Astrocyte (in vitro differentiated cells and primary cell): ENCODE measurements around the gene JUP. TPM values are rescaled to one million over a fixed set of nuclear protein-coding genes. Genes with fewer than 3 reads are reported as not detected.

Experiments used
- DNase-seq: peaks from one replicate; pipeline ENCODE4 v3.0.0-alpha.2; 2010; ENCODE audit warnings: low read depth
- FAIRE-seq: peaks from 2 replicates; lab custom pipeline; 2011; peaks lifted over from hg19 to GRCh38; lab: Jason Lieb, UNC
- H2AFZ ChIP-seq: 2 replicates; pipeline ENCODE4 v1.6.0; 2012; ENCODE audit warnings: low read depth, low read length, inconsistent platforms
- H3K27ac ChIP-seq: 2 replicates; pipeline ENCODE4 v1.5.1; 2011; ENCODE audit warnings: low read depth, low read length, inconsistent platforms
- H3K27me3 ChIP-seq: 2 replicates; pipeline ENCODE4 v1.6.0; 2011; ENCODE audit warnings: low read length, inconsistent platforms; ENCODE audit not compliant: insufficient read depth
- H3K36me3 ChIP-seq: 2 replicates; pipeline ENCODE4 v1.5.1; 2011; ENCODE audit warnings: low read length, inconsistent platforms; ENCODE audit not compliant: insufficient read depth
- H3K4me1 ChIP-seq: 2 replicates; pipeline ENCODE4 v1.5.1; 2011; ENCODE audit warnings: low read length, inconsistent platforms; ENCODE audit not compliant: insufficient read depth
- H3K4me2 ChIP-seq: 2 replicates; pipeline ENCODE4 v1.6.0; 2012; ENCODE audit warnings: low read length, inconsistent platforms
- H3K4me3 ChIP-seq: 2 replicates; pipeline ENCODE4 v1.5.1; 2011; ENCODE audit warnings: low read depth, mild to moderate bottlenecking, low read length, inconsistent platforms; ENCODE audit not compliant: insufficient read depth
- H3K79me2 ChIP-seq: 2 replicates; pipeline ENCODE4 v1.6.0; 2012; ENCODE audit warnings: mild to moderate bottlenecking, low read length, inconsistent platforms; ENCODE audit not compliant: insufficient read depth
- H3K9ac ChIP-seq: 2 replicates; pipeline ENCODE4 v1.6.0; 2012; ENCODE audit warnings: mild to moderate bottlenecking, low read length, inconsistent platforms
- H3K9me3 ChIP-seq: 2 replicates; pipeline ENCODE4 v1.5.1; 2012; ENCODE audit warnings: low read depth, mild to moderate bottlenecking, low read length, inconsistent platforms; ENCODE audit not compliant: insufficient read depth
- H4K20me1 ChIP-seq: 2 replicates; pipeline ENCODE4 v1.6.0; 2012; ENCODE audit warnings: low read length, inconsistent platforms; ENCODE audit not compliant: insufficient read depth
- H3K27ac Mint-ChIP-seq: one replicate; pipeline ENCODE4 v1.8.0; 2021; ENCODE audit warnings: mild to moderate bottlenecking, mixed read lengths; ENCODE audit not compliant: unreplicated experiment
- H3K27me3 Mint-ChIP-seq: one replicate; pipeline ENCODE4 v1.8.0; 2021; ENCODE audit warnings: low read depth, mixed read lengths; ENCODE audit not compliant: unreplicated experiment
- H3K36me3 Mint-ChIP-seq: one replicate; pipeline ENCODE4 v1.8.0; 2021; ENCODE audit warnings: low read depth, mixed read lengths; ENCODE audit not compliant: unreplicated experiment
- H3K4me1 Mint-ChIP-seq: one replicate; pipeline ENCODE4 v1.8.0; 2021; ENCODE audit warnings: low read depth, mixed read lengths; ENCODE audit not compliant: unreplicated experiment
- H3K4me3 Mint-ChIP-seq: one replicate; pipeline ENCODE4 v1.8.0; 2021; ENCODE audit warnings: mild to moderate bottlenecking, moderate library complexity, mixed read lengths; ENCODE audit not compliant: unreplicated experiment
- H3K9me3 Mint-ChIP-seq: one replicate; pipeline ENCODE4 v1.8.0; 2021; ENCODE audit warnings: mild to moderate bottlenecking, mixed read lengths; ENCODE audit not compliant: unreplicated experiment
- CTCF ChIP-seq: IDR thresholded peaks from 2 replicates; pipeline ENCODE4 v1.5.1; 2011; ENCODE audit warnings: low read depth, mild to moderate bottlenecking, inconsistent platforms, low read length, moderate library complexity; ENCODE audit not compliant: insufficient read depth
- EZH2 ChIP-seq: IDR thresholded peaks from 2 replicates; pipeline ENCODE4 v1.6.1; 2012; ENCODE audit warnings: mild to moderate bottlenecking, low read length, inconsistent platforms; ENCODE audit not compliant: insufficient read depth
- total RNA-seq: library from RNA; stranded (reverse); gene quantifications from 2 replicates; pipeline ENCODE4 v1.2.1, GENCODE V29; 2021

Gene JUP
- total RNA-seq, 1 donor from 2014 or later: 236 TPM

- Mint-ChIP-seq H3K27me3 (peaks cover 28% of the 10 kb centered on the region), H3K36me3 (no peaks in the 10 kb centered on the region), H3K9me3 (no peaks in the 10 kb centered on the region), H3K27ac (no peak overlapping the region), H3K4me3 (no peak overlapping the region), H3K4me1 (no peaks in the 10 kb centered on the region)
- H3K9ac ChIP-seq: no peak overlapping the region
- DNase-seq (no peak), FAIRE-seq (no peak)
- H3K27ac ChIP-seq: no peak overlapping the region
- H3K79me2 ChIP-seq: no peaks in the 10 kb centered on the region
- H2AFZ ChIP-seq: no peak overlapping the region
- no peaks in the 10 kb centered on the region for H3K9me3 ChIP-seq
- peaks cover 29% of the 10 kb centered on the region for H3K27me3 ChIP-seq
- peaks cover 20% of the 10 kb centered on the region for H3K4me1 ChIP-seq
- no peak overlapping the region for H3K4me3 ChIP-seq
- TF ChIP-seq EZH2 (no peak), CTCF (no peak)
- H4K20me1 ChIP-seq: no peaks in the 10 kb centered on the region
- H3K36me3 ChIP-seq: no peaks in the 10 kb centered on the region
- no peak overlapping the region for H3K4me2 ChIP-seq
These were observed 47.8 kb downstream of the JUP start for GRCh38 chr17:41738801-41739112.

- DNase-seq (peak; percentile 28), FAIRE-seq (no peak)
- H3K36me3 Mint-ChIP-seq: no peaks in the 10 kb centered on the region
- H3K4me1 Mint-ChIP-seq: peaks cover 2% of the 10 kb centered on the region
- peak overlapping the region; percentile 19 for H3K4me2 ChIP-seq
- H3K9me3 ChIP-seq: no peaks in the 10 kb centered on the region
- H3K27me3 Mint-ChIP-seq: peaks cover 31% of the 10 kb centered on the region
- H3K27ac Mint-ChIP-seq: peak overlapping the region; percentile 77
- H3K27ac ChIP-seq: no peak overlapping the region
- H3K4me3 Mint-ChIP-seq: peak overlapping the region; percentile 34
- H3K9me3 Mint-ChIP-seq: no peaks in the 10 kb centered on the region
- peaks cover 20% of the 10 kb centered on the region for H3K4me1 ChIP-seq
- no peak overlapping the region for H3K4me3 ChIP-seq
- H3K79me2 ChIP-seq: no peaks in the 10 kb centered on the region
- peak overlapping the region; percentile 88 for H2AFZ ChIP-seq
- no peak overlapping the region for H3K9ac ChIP-seq
- TF ChIP-seq CTCF (peak; percentile 96), EZH2 (no peak)
- no peaks in the 10 kb centered on the region for H3K36me3 ChIP-seq
- no peaks in the 10 kb centered on the region for H4K20me1 ChIP-seq
- H3K27me3 ChIP-seq: peaks cover 33% of the 10 kb centered on the region
These were observed 48.3 kb downstream of the JUP start for GRCh38 chr17:41738077-41738800.

DNA sequence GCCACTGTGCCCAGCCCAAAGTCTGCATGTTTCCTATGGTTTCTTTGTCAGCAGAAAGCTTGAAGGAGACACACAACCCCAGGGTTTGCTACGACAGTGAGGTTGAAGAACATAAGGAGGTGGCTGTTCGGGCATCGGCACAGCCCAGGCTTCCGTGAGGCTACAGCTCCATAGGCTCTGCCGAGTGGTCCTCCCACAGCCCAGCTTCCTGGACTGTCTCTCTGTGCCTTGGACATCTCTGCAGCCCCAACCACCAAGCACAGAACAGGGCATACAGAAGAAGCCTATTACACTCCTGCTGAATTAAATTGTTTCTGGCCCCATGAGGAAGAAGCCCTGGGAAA is 48.9 kb downstream of the JUP start:
- Histone ChIP-seq H3K27ac (no peak overlapping the region), H4K20me1 (no peaks in the 10 kb centered on the region), H3K9me3 (no peaks in the 10 kb centered on the region), H3K36me3 (no peaks in the 10 kb centered on the region), H3K27me3 (peaks cover 35% of the 10 kb centered on the region), H3K9ac (no peak overlapping the region), H2AFZ (no peak overlapping the region), H3K4me3 (no peak overlapping the region), H3K79me2 (no peaks in the 10 kb centered on the region), H3K4me1 (peaks cover 20% of the 10 kb centered on the region), H3K4me2 (no peak overlapping the region)
- H3K36me3 Mint-ChIP-seq: no peaks in the 10 kb centered on the region
- peak overlapping the region; percentile 34 for H3K4me3 Mint-ChIP-seq
- peaks cover 31% of the 10 kb centered on the region for H3K27me3 Mint-ChIP-seq
- H3K9me3 Mint-ChIP-seq: no peaks in the 10 kb centered on the region
- DNase-seq (no peak), FAIRE-seq (no peak)
- TF ChIP-seq EZH2: no peak
- TF ChIP-seq CTCF: no peak
- H3K4me1 Mint-ChIP-seq: peaks cover 2% of the 10 kb centered on the region
- peak overlapping the region; percentile 77 for H3K27ac Mint-ChIP-seq
